Measurements from ENCODE around the gene NRXN2. TPM values are rescaled to one million over a fixed set of nuclear protein-coding genes. Genes with fewer than 3 reads are reported as not detected.

The NRXN2 gene
- total and polyA plus RNA-seq, 10 of the 15 experiments (the other 5 are each of a cell fraction or from before 2014, with no cell fraction given) = 0.03 to 1.4 (median 0.23) TPM

DNA sequence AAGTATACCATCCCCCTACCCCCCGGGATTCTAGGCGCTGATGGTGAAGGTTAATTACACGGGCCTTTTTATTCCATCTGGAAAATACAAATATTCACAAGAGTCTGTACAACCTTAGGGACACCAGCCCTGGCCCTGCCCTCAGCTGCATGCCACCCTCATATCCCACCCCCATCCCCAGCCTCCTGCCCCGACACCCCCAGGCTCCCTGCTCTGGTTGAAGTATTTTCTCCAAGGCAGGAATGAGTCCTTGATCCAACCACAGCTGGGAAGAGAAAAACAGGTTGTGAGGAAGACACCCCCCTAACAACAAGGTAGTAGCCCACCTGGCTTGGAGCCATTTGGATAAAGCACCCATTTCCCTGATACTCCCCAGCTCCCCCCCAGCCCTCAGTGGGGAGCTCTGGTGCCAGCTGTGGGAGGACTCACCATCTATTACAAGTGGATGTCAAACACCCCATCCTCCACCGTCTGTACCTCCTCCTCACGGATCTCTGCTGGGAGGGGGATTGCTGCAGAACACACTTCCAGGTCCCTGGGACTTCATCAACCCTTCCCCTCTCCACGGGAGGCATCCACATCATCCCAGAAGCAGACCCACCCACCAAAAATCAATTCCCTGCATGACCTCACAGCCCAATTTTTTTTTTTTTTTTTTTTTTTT lies 4.0 kb upstream of the NRXN2 start:
- intact Hi-C loops (cut with micrococcal nuclease; ENCODE audit: unreplicated experiment) (no loop called here), in situ Hi-C loops (cut with MboI) (no loop called here)
- TF ChIP-seq EZH2 (IDR thresholded peaks at IDR 0.05; ENCODE audit: borderline replicate concordance, control insufficient read depth, low read depth, low read length) (no peak), NFYB (IDR thresholded peaks at IDR 0.05; ENCODE audit: insufficient read depth, low read depth, low read length) (no peak), PAX5 (IDR thresholded peaks at IDR 0.05; ENCODE audit: borderline replicate concordance, low read depth, low read length) (no peak), BMI1 (IDR thresholded peaks at IDR 0.05; ENCODE audit: borderline replicate concordance) (no peak), TAF1 (IDR thresholded peaks at IDR 0.05; ENCODE audit: borderline replicate concordance, low read depth, low read length) (no peak), ETV6 (conservative IDR thresholded peaks at IDR 0.05 in 1 of 2, IDR thresholded peaks at IDR 0.05 in 1 of 2; ENCODE audit: borderline replicate concordance in 1 of 2, low read depth in 1 of 2) (no peak), NFXL1 (IDR thresholded peaks at IDR 0.05; ENCODE audit: borderline replicate concordance) (no peak), CUX1 (IDR thresholded peaks at IDR 0.05; ENCODE audit: insufficient replicate concordance, low read depth, low read length) (no peak), NR2C2 (IDR thresholded peaks at IDR 0.05; ENCODE audit: borderline replicate concordance, control insufficient read depth, insufficient read length, low read depth) (no peak), SIN3A (IDR thresholded peaks at IDR 0.05; ENCODE audit: low read depth, low read length) (no peak), EED (IDR thresholded peaks at IDR 0.05; ENCODE audit: low read depth) (no peak), KAT2A (conservative IDR thresholded peaks at IDR 0.05; ENCODE audit: control insufficient read depth, low read depth, low read length) (no peak)
- TF ChIP-seq, protein P1, sequence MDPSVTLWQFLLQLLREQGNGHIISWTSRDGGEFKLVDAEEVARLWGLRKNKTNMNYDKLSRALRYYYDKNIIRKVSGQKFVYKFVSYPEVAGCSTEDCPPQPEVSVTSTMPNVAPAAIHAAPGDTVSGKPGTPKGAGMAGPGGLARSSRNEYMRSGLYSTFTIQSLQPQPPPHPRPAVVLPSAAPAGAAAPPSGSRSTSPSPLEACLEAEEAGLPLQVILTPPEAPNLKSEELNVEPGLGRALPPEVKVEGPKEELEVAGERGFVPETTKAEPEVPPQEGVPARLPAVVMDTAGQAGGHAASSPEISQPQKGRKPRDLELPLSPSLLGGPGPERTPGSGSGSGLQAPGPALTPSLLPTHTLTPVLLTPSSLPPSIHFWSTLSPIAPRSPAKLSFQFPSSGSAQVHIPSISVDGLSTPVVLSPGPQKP (IDR thresholded peaks at IDR 0.05; ENCODE audit: low read depth, low read length) = no peak
- TF ChIP-seq, protein P2, sequence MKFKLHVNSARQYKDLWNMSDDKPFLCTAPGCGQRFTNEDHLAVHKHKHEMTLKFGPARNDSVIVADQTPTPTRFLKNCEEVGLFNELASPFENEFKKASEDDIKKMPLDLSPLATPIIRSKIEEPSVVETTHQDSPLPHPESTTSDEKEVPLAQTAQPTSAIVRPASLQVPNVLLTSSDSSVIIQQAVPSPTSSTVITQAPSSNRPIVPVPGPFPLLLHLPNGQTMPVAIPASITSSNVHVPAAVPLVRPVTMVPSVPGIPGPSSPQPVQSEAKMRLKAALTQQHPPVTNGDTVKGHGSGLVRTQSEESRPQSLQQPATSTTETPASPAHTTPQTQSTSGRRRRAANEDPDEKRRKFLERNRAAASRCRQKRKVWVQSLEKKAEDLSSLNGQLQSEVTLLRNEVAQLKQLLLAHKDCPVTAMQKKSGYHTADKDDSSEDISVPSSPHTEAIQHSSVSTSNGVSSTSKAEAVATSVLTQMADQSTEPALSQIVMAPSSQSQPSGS (IDR thresholded peaks at IDR 0.05; ENCODE audit: low read length) = no peak
- TF ChIP-seq, protein P3, sequence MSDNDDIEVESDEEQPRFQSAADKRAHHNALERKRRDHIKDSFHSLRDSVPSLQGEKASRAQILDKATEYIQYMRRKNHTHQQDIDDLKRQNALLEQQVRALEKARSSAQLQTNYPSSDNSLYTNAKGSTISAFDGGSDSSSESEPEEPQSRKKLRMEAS (IDR thresholded peaks at IDR 0.05; ENCODE audit: low read depth, low read length) = no peak
- no peak for FAIRE-seq
- SMC1A ChIA-PET (ENCODE audit: uncharacterized antibody, unreplicated experiment) = no interaction called here
- RAD21 ChIA-PET (ENCODE audit: unreplicated experiment) = interaction anchor here (1.8 kb wide), 1 partner anchor 38 kb away, joined by 7 read pairs; no protein-coding TSS in a partner anchor
- POLR2A ChIA-PET = no interaction called here
- Histone ChIP-seq H2AFZ (ENCODE audit: control insufficient read depth, low read depth, low read length) (no peak overlapping the region), H3K4me1 (ENCODE audit: control insufficient read depth, insufficient read depth, low read length) (peaks cover 10% of the 10 kb centered on the region), H3K4me3 (no peak overlapping the region), H3K27me3 (replicated peaks in 1 of 2; ENCODE audit: control insufficient read depth in 2 of 2, insufficient read depth in 2 of 2, low read length in 1 of 2) (peaks cover 0 to 6% of the 10 kb centered on the region in 2 experiments; a peak in 2 of 4 replicates), H3K9me3 (replicated peaks; ENCODE audit: control insufficient read depth, insufficient read depth, low read length) (no peaks in the 10 kb centered on the region), H3K79me2 (ENCODE audit: control insufficient read depth, insufficient read depth, low read length) (no peaks in the 10 kb centered on the region), H3K27ac (ENCODE audit: control insufficient read depth, insufficient read depth) (no peak overlapping the region), H3K9ac (ENCODE audit: control insufficient read depth, insufficient read depth, low read length) (no peak overlapping the region), H3K4me2 (ENCODE audit: control insufficient read depth, insufficient read depth) (no peak overlapping the region), H4K20me1 (ENCODE audit: control insufficient read depth, insufficient read depth) (no peaks in the 10 kb centered on the region), H3K36me3 (ENCODE audit: control insufficient read depth in 2 of 2, insufficient read depth in 2 of 2, low read length in 1 of 2) (no peaks in the 10 kb centered on the region)
- no TSS peak for BruUV-seq (replicated peaks)
- no peak for DNase-seq (ENCODE audit: low read depth, low spot score)
- ATAC-seq = no peak
- CTCF ChIA-PET = interaction anchor here (0.8 to 4.1 kb wide), 4 partner anchors 11 to 38 kb away, joined by 3 to 17 read pairs (median 3); no protein-coding TSS in a partner anchor
- WGBS (ENCODE audit: insufficient coverage, insufficient replicate concordance, low lambda C conversion rate, missing lambda C conversion rate) = 53% methylated on average over 6 of the region's 7 CpGs
